Germinal center (tissue), 1 donor: ENCODE measurements around the gene AOC3.
"Not testable (repeated sequence)": the region's sequence is repeated elsewhere in the genome, so short reads cannot be mapped to it uniquely, and the experiment has no call there.

ENCODE experiments used
- DNase-seq: peaks from one replicate; pipeline ENCODE4 v3.0.0; 2012; ENCODE audit warnings: mixed read lengths, low spot score

The AOC3 gene

DNA sequence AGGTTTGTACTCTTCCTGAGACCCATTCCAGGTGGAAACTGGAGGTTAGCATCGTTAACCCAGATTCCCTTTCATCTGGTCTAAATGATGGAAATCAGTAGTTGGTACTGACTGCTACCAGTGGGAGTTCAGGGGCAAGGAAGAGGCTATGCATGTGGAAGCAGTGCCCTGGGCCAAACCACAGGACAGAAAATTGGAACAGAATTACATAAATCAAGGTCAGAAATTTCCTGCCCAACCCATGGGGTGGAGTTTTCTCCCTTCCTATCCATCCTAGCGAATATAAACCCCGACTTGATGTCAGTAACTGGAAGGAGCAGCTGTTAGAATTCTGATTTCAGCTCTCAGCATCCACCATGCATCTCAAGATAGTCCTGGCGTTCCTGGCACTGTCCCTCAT is 6.7 kb upstream of the AOC3 start, which contains the start of gene AOC2:
TSS of gene AOC2 (plus strand) at position 310 of the 400 bp plus-strand sequence. CDS start at position 357, 47 bp downstream.
- no peak for DNase-seq

DNA sequence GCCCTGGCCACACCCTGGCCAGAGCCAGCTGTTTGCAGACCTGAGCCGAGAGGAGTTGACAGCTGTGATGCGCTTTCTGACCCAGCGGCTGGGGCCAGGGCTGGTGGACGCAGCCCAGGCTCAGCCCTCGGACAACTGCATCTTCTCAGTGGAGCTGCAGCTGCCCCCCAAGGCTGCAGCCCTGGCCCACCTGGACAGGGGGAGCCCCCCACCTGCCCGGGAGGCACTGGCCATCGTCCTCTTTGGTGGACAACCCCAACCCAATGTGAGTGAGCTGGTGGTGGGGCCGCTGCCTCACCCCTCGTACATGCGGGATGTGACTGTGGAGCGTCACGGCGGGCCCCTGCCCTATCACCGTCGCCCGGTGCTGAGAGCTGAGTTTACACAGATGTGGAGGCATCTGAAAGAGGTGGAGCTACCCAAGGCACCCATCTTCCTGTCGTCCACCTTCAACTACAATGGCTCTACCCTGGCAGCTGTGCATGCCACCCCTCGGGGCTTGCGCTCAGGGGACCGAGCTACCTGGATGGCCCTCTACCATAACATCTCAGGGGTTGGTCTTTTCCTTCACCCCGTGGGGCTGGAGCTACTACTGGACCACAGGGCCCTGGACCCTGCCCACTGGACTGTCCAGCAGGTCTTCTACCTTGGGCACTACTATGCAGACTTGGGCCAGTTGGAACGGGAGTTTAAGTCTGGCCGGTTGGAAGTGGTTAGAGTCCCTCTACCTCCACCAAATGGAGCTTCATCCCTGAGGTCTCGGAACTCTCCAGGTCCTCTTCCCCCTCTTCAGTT is 6.0 kb upstream of the AOC3 start:
- DNase-seq: no peak

- no peak for DNase-seq
Measured at GRCh38 chr17:42845556-42845917, 5.5 kb upstream of the AOC3 start.

DNA sequence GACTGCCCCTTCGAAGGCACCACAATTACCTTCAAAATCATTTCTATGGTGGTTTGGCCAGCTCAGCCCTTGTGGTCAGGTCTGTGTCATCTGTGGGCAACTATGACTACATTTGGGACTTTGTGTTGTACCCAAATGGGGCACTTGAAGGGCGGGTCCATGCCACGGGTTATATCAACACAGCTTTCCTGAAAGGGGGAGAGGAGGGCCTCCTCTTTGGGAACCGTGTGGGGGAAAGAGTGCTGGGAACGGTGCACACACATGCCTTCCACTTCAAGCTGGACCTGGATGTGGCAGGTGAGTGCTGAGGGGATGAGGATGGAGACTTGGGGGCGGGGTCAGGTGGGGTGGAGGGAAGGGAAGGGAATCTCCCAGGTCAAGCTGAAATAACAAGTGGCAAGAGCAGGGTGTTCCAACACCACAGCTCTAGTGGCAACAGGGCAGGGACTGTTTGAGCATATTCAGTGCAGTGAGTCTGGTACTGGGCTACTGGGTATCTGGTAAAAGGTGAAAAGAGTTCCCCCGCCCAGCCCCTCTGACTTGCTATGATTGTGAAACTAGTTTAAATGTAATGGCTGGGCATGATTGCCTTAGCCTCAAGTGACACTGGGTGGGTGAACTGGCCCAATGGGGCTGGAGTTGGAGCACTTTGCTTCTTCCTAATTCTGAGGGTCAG is 4.9 kb upstream of the AOC3 start:
- no peak for DNase-seq

GRCh38 chr17:42846594-42847280 is 4.3 kb upstream of the AOC3 start:
- no peak for DNase-seq

- no peak for DNase-seq
Measured at GRCh38 chr17:42848093-42848492, 2.9 kb upstream of the AOC3 start.

DNA sequence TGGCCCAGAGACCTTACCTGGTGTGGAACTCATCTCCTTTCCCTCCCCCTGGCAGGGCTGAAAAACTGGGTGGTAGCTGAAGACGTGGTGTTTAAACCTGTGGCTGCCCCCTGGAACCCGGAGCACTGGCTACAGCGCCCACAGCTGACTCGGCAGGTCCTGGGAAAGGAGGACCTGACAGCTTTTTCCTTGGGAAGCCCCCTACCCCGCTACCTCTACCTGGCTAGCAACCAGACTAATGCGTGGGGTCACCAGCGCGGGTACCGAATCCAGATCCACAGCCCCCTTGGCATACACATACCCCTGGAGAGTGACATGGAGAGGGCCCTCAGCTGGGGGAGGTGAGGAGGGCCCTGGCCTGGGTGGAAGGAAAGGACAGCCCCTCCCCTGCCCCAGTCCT is 2.0 kb upstream of the AOC3 start:
- no peak for DNase-seq

- no peak for DNase-seq
Measured at GRCh38 chr17:42849451-42850181, 1.4 kb upstream of the AOC3 start.

DNA sequence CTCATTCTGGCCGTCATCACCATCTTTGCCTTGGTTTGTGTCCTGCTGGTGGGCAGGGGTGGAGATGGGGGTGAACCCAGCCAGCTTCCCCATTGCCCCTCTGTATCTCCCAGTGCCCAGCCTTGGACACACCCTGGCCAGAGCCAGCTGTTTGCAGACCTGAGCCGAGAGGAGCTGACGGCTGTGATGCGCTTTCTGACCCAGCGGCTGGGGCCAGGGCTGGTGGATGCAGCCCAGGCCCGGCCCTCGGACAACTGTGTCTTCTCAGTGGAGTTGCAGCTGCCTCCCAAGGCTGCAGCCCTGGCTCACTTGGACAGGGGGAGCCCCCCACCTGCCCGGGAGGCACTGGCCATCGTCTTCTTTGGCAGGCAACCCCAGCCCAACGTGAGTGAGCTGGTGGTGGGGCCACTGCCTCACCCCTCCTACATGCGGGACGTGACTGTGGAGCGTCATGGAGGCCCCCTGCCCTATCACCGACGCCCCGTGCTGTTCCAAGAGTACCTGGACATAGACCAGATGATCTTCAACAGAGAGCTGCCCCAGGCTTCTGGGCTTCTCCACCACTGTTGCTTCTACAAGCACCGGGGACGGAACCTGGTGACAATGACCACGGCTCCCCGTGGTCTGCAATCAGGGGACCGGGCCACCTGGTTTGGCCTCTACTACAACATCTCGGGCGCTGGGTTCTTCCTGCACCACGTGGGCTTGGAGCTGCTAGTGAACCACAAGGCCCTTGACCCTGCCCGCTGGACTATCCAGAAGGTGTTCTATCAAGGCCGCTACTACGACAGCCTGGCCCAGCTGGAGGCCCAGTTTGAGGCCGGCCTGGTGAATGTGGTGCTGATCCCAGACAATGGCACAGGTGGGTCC is 607 bp downstream of the AOC3 start:
- not testable (repeated sequence) for DNase-seq

DNA sequence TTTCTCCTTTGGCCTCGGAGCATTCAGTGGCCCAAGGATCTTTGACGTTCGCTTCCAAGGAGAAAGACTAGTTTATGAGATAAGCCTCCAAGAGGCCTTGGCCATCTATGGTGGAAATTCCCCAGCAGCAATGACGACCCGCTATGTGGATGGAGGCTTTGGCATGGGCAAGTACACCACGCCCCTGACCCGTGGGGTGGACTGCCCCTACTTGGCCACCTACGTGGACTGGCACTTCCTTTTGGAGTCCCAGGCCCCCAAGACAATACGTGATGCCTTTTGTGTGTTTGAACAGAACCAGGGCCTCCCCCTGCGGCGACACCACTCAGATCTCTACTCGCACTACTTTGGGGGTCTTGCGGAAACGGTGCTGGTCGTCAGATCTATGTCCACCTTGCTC is 1.4 kb downstream of the AOC3 start:
- DNase-seq: no peak

DNA sequence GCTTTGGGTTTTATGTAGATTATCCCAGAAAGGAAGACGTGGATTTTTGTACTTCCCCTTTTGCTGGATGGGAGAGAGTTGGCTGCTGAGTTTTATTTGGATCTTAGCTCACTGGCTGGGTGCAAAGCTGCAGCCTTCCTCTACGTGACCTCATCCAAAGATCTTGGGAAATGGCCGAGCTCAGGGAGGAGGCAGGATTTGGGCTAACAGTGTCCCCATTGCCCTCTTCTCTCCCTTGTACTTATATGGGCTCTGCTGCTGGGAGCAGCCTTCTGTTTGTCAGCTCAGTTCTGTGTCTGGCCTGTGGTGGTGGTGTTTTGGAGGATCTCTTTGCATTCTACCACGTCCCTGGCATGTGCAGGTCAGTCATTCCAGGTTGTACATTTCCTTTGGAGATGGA is 2.0 kb downstream of the AOC3 start:
- no peak for DNase-seq

- no peak for DNase-seq
Measured at GRCh38 chr17:42853597-42853967, 2.6 kb downstream of the AOC3 start.

GRCh38 chr17:42853968-42854790 is 3.2 kb downstream of the AOC3 start:
- DNase-seq: no peak

GRCh38 chr17:42855048-42855596 is 4.1 kb downstream of the AOC3 start:
- DNase-seq: no peak

DNA sequence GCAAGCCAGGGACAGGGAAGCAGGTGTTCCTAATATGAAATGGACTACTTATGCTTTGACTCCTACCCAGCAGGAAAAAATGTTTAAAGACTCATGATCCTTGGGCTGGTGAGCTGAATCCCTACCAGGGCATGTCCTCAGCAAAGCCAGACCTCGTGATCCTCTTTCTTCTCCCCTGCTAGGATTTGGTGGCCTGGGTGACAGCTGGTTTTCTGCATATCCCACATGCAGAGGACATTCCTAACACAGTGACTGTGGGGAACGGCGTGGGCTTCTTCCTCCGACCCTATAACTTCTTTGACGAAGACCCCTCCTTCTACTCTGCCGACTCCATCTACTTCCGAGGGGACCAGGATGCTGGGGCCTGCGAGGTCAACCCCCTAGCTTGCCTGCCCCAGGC is 5.1 kb downstream of the AOC3 start:
- DNase-seq: not testable (repeated sequence)

DNA sequence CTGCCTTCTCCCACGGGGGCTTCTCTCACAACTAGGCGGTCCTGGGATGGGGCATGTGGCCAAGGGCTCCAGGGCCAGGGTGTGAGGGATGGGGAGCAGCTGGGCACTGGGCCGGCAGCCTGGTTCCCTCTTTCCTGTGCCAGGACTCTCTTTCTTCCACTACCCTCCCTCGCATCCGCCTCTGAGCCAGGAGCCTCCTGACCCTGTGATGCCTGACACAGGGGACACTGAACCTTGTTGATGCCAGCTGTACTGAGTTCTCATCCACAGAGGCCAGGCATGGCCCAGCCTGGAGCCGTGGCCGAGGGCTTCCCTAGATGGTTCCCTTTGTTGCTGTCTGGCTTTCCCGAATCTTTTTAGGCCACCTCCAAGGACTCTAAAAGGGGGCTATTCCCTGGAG is 5.5 kb downstream of the AOC3 start:
- DNase-seq: not testable (repeated sequence)

- no peak for DNase-seq
Measured at GRCh38 chr17:42857389-42857788, 6.4 kb downstream of the AOC3 start.

- no peak for DNase-seq
Measured at GRCh38 chr17:42865638-42866094, 14.7 kb downstream of the AOC3 start.

DNA sequence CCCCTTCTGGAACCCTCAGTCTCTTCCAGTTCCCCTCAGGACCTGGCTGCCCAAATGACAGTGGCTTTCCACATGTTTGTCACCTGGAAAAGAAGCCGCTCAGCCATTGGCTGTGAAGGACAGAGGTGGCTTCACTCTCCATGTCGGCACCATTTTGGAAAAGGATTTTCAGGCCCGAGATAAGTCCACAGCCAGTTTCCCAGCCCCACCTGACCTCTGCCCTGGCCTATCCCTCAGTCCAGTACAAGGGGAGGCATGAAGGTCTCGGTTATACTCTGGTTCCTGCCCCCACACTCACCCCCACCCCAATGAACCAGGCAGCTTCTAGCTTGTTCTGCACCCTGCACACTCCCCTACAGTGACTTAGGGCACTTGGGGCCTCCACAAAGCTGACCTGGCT is 15.2 kb downstream of the AOC3 start:
- no peak for DNase-seq
